ENCODE measurements around the gene DAGLA.

The DAGLA gene

DNA sequence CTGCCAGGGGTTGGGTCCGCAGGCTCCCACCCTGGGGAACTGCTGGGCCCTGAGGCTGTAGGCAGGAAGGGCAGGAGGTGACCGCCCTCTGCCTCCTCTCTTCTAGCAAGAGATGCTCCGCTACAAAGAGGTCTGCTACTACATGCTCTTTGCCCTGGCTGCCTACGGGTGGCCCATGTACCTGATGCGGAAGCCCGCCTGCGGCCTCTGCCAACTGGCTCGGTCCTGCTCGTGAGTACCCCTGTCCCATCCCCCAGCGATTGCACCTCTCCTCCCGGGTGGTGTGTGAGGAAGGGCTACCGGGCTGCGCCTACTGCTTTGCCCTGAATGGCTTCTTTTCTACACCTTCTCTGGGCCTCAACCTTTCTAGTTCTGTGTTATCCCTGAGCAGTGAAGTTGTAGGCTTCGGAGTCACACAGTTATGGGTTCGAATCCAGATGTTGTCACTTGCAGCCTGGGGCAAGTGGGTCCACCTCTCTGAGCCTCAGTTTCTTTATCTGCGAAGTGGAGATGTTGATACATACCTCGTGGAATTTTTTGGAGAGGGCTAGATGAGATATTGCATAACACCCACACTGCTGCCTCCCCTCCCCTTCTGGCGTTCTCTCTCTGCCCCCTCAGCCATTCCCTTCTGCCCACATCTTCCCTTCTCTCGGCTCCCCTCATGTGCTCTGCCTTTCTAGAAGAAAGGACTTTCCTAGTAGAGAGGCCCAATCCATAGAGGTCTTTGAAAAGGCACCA lies 51.2 kb downstream of the DAGLA start:
- DNase-seq: no peak

- DNase-seq: no peak
Observed at GRCh38 chr11:61731952-61732675, 51.9 kb downstream of the DAGLA start.

DNA sequence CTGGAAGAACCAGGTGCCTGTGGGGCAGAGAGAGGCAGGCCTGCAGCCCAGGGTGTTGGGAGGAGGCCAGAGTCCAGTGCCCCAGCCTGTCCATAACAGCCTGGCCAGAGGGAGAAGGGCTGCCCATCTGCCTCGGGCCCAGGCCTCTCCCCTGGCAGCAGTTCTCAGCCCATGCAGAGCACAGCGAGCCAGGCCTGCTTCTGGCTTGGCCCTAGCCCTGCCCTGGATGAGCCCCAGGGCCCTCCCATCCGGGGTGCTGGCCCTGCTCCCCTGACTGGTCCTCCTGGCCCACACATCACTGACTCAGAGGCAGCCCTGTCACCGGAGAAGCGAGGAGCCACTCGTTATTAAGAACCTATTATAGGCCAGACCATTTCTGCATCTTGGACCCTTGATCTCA lies 52.5 kb downstream of the DAGLA start:
- no peak for DNase-seq

- DNase-seq: peak; percentile 57
Observed at GRCh38 chr11:61733120-61733978, 53.2 kb downstream of the DAGLA start.

- DNase-seq: no peak
Observed at GRCh38 chr11:61734767-61735166, 54.6 kb downstream of the DAGLA start.

- DNase-seq: no peak
Observed at GRCh38 chr11:61735391-61735790, 55.2 kb downstream of the DAGLA start.

GRCh38 chr11:61736310-61736709 lies 56.1 kb downstream of the DAGLA start:
- no peak for DNase-seq

GRCh38 chr11:61737131-61737530 lies 56.9 kb downstream of the DAGLA start:
- DNase-seq: no peak

DNA sequence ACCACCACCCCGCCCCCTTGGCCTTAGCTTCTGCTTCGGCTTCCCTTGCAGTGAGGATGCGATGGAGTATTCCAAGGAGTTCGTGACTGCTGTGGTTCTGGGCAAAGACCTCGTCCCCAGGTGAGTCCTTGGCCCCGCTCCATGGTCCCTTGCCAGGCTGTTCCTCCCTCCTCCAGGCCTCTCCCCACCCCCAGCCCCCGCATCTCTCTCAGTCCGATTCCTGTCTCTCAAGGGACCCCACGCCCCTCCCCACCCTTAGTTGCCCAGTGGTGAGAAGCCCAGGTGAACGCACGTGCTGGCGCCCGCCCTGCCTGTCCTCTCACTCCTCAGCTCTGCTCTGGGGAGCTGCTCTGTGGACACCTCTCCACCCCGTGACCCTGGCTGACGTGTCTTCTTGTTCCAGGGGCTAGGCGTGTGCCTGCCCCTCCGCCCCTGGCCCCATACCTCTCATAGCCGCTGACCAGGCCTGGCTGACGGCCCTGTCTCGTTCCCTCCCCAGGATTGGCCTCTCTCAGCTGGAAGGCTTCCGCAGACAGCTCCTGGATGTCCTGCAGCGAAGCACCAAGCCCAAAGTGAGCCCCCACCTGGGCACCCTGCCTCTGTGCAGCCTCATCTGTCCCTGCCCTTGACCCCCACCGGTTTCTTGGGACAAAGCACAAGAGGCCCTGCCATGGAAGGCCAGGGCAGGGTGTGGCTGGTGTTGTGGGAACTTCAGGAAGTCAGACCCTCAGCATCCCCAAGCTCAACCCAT lies 57.6 kb downstream of the DAGLA start:
- no peak for DNase-seq

DNA sequence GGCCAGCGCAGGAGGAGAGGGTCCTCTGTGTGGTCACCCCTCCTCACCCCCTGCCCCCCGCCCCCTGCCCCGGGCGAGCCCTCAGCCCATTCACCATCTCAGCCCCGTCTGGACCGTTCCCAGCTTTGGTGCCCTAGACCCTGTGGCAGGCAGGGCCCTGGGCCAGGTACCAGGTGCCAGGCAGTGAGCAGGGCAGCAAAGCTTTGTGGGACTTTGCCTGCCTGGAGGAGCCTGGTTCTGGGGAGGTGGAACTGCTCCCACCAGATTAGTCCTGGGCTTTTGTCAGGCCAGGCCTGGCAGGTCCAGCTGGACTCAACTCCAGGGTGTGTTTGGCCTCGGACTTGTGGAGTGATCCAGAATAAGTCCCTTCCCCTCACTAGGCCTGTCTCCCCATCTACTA lies 58.6 kb downstream of the DAGLA start:
- no peak for DNase-seq

DNA sequence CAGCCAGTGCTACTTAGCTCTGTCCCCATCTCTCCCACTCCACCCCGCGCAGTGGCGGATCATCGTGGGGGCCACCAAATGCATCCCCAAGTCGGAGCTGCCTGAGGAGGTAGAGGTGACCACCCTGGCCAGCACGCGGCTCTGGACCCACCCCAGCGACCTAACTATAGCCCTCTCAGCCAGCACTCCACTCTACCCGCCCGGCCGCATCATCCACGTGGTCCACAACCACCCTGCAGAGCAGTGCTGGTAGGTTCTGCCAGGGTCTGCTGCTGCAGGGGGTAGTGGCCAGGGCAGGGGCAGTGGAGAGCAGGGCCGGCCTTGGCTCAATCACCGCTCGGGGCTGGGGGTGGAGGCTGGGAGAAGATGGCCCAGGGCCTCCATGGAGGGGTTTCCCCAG lies 59.2 kb downstream of the DAGLA start:
- no peak for DNase-seq

DNA sequence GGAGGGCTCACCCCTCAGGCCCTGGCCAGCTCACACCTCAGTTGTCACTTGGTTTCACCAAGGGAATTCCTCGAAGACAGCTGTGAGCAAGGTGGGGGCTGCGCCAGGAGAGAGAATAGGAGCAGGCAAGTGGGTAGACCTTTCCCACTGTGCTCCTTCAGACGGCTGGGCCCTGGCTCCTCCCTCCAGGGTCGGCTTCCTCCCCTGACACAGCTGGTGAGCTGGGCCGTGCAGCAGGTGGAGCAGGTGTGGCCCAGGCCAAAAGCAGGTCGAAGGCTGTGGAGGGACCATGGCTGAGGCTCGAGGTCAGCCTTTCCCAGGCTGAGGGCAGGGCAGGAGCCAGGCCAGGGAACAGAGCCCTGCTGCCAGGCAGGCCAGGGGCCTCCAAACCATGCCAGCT lies 59.8 kb downstream of the DAGLA start:
- no peak for DNase-seq

DNA sequence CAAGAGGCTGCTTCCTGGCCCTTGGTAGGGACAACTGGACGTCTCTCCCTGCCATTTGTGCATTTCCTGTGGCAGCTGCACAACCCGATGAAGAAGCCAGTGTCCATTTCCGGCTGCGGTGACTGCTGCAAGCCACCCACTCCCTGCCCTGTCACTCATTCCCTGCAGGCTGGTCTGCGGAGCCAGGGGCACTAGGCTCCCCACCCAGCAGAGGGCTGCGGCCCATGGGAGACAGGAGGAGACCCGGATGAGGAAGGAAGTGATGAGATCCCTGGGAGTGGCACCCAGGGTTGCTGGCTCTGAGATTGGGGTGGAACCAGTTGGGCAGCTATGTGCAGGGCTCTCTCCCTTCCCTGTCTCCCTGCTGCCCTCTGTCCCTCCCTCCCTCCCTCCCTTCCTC lies 62.2 kb downstream of the DAGLA start:
- DNase-seq: no peak

DNA sequence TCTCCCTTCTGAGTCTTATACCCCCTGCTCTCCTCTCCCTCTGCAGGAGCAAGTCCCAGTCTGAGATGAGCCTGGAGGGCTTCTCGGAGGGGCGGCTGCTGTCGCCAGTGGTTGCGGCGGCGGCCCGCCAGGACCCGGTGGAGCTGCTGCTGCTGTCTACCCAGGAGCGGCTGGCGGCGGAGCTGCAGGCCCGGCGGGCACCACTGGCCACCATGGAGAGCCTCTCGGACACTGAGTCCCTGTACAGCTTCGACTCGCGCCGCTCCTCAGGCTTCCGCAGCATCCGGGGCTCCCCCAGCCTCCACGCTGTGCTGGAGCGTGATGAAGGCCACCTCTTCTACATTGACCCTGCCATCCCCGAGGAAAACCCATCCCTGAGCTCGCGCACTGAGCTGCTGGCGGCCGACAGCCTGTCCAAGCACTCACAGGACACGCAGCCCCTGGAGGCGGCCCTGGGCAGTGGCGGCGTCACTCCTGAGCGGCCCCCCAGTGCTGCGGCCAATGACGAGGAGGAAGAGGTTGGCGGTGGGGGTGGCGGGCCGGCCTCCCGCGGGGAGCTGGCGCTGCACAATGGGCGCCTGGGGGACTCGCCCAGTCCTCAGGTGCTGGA lies 63.4 kb downstream of the DAGLA start:
- DNase-seq: no peak

- no peak for DNase-seq
Observed at GRCh38 chr11:61744181-61744580, 64.0 kb downstream of the DAGLA start.

DNA sequence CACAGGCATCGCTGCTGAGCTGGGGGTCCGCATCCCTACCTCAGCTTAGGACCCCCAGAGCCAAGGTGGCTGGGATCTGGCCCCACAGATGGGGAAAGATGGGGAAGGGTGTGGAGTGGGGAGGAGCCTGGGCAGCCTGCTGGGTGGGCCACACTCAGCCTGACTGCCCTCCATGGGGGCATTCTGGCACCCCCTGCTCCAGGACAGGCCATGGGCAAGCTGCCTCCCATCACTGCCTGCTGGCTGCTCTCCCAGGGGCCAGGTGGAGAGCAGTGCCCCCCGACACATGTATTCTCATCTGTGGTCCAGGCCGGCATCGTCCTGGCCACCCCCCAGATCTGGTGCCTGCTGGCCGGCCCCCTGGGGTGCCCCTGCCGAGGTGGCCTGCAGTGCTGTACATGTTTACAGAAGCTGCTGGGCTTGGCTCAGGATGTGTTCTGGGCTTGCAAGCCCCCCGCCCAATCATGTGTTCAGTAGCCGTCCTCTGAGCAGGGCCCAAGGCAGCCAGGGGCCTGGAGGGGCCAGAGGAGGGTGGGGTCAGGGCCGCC lies 64.5 kb downstream of the DAGLA start:
- no peak for DNase-seq

GRCh38 chr11:61745781-61746441 lies 65.7 kb downstream of the DAGLA start:
- DNase-seq: no peak

- no peak for DNase-seq
Observed at GRCh38 chr11:61746442-61747191, 66.4 kb downstream of the DAGLA start.

- DNase-seq: no peak
Observed at GRCh38 chr11:61747192-61747966, 67.2 kb downstream of the DAGLA start.

DNA sequence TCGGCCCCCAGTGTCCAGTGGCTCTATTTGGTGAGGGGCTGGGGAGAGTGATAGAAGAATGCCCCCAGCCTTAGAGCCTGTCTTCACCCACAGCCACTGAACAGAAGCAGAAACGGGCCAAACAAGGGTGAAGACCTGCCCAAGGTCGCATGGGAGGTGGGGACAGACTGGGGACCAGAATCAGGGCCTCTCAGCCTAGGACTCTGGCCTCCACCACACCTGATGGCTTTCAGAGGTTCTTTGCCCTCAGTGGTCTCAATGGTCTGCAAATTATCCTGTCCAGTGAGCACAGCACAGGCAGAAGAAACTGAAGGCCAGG lies 67.7 kb downstream of the DAGLA start:
- DNase-seq: no peak
